IPS-18a (cell line): Measurements from ENCODE around the gene ATP11C.
"Not testable (repeated sequence)": the region's sequence is repeated elsewhere in the genome, so short reads cannot be mapped to it uniquely, and the experiment has no call there.

Experiments
- H3K27ac ChIP-seq: one replicate; pipeline ENCODE4 v1.5.1; 2013; ENCODE audit warnings: low read length
- H3K27me3 ChIP-seq: one replicate; pipeline ENCODE4 v1.6.1; 2013; ENCODE audit warnings: mild to moderate bottlenecking, low read length; ENCODE audit not compliant: control insufficient read depth, insufficient read depth
- H3K36me3 ChIP-seq: one replicate; pipeline ENCODE4 v1.6.1; 2013; ENCODE audit warnings: low read depth, low read length; ENCODE audit not compliant: control insufficient read depth
- H3K4me1 ChIP-seq: one replicate; pipeline ENCODE4 v1.6.1; 2013; ENCODE audit warnings: low read depth, low read length; ENCODE audit not compliant: control insufficient read depth
- H3K4me3 ChIP-seq: one replicate; pipeline ENCODE4 v1.5.1; 2013; ENCODE audit warnings: low read length
- H3K9ac ChIP-seq: one replicate; pipeline ENCODE4 v1.6.1; 2013; ENCODE audit warnings: mild to moderate bottlenecking, low read length, moderate library complexity
- H3K9me3 ChIP-seq: one replicate; pipeline ENCODE4 v1.6.1; 2013; ENCODE audit warnings: low read depth, low read length; ENCODE audit not compliant: control insufficient read depth

ATP11C gene

GRCh38 chrX:139921142-139921541 is 11.7 kb downstream of the ATP11C start:
- not testable (repeated sequence) for H3K9me3 ChIP-seq, H3K4me1 ChIP-seq, H3K27me3 ChIP-seq, H3K36me3 ChIP-seq, H3K9ac ChIP-seq, H3K4me3 ChIP-seq, H3K27ac ChIP-seq

- H3K9ac ChIP-seq: no peak overlapping the region
- H3K4me3 ChIP-seq: no peak overlapping the region
- no peaks in the 10 kb centered on the region for H3K4me1 ChIP-seq
- H3K36me3 ChIP-seq: no peaks in the 10 kb centered on the region
- H3K27ac ChIP-seq: no peak overlapping the region
- H3K27me3 ChIP-seq: no peaks in the 10 kb centered on the region
- no peaks in the 10 kb centered on the region for H3K9me3 ChIP-seq
These were observed 12.5 kb downstream of the ATP11C start for GRCh38 chrX:139920316-139920715.

- no peaks in the 10 kb centered on the region for H3K27me3 ChIP-seq
- no peaks in the 10 kb centered on the region for H3K36me3 ChIP-seq
- no peaks in the 10 kb centered on the region for H3K4me1 ChIP-seq
- H3K27ac ChIP-seq: no peak overlapping the region
- H3K9ac ChIP-seq: no peak overlapping the region
- H3K4me3 ChIP-seq: no peak overlapping the region
- H3K9me3 ChIP-seq: peaks cover 2% of the 10 kb centered on the region
These were observed 18.4 kb downstream of the ATP11C start for GRCh38 chrX:139914421-139914820.

GRCh38 chrX:139909712-139910111 is 23.1 kb downstream of the ATP11C start:
- Histone ChIP-seq H3K4me1 (no peaks in the 10 kb centered on the region), H3K27me3 (no peaks in the 10 kb centered on the region), H3K36me3 (no peaks in the 10 kb centered on the region), H3K9me3 (peaks cover 8% of the 10 kb centered on the region), H3K9ac (no peak overlapping the region), H3K27ac (no peak overlapping the region), H3K4me3 (no peak overlapping the region)

- Histone ChIP-seq H3K36me3 (no peaks in the 10 kb centered on the region), H3K27me3 (no peaks in the 10 kb centered on the region), H3K4me3 (no peak overlapping the region), H3K27ac (no peak overlapping the region), H3K9me3 (peaks cover 17% of the 10 kb centered on the region), H3K4me1 (peaks cover 5% of the 10 kb centered on the region), H3K9ac (no peak overlapping the region)
These were observed 25.8 kb downstream of the ATP11C start for GRCh38 chrX:139907078-139907477.

- Histone ChIP-seq H3K9me3 (peaks cover 20% of the 10 kb centered on the region), H3K27ac (no peak overlapping the region), H3K4me3 (no peak overlapping the region), H3K9ac (no peak overlapping the region), H3K4me1 (peaks cover 5% of the 10 kb centered on the region), H3K27me3 (no peaks in the 10 kb centered on the region), H3K36me3 (no peaks in the 10 kb centered on the region)
These were observed 27.1 kb downstream of the ATP11C start for GRCh38 chrX:139905743-139906142.

GRCh38 chrX:139905051-139905450 is 27.8 kb downstream of the ATP11C start:
- Histone ChIP-seq H3K9me3 (peaks cover 20% of the 10 kb centered on the region), H3K9ac (no peak overlapping the region), H3K36me3 (no peaks in the 10 kb centered on the region)

GRCh38 chrX:139903210-139903609 is 29.6 kb downstream of the ATP11C start:
- Histone ChIP-seq H3K4me1 (peaks cover 5% of the 10 kb centered on the region), H3K9me3 (peaks cover 18% of the 10 kb centered on the region), H3K36me3 (no peaks in the 10 kb centered on the region), H3K9ac (no peak overlapping the region), H3K27ac (no peak overlapping the region), H3K4me3 (no peak overlapping the region), H3K27me3 (no peaks in the 10 kb centered on the region)

More at GRCh38 chrX:139905051-139905450, 27.8 kb downstream of the ATP11C start:
- H3K4me1 ChIP-seq: peaks cover 5% of the 10 kb centered on the region
- no peak overlapping the region for H3K27ac ChIP-seq
- H3K27me3 ChIP-seq: no peaks in the 10 kb centered on the region
- no peak overlapping the region for H3K4me3 ChIP-seq

- Histone ChIP-seq H3K27ac (no peak overlapping the region), H3K4me3 (no peak overlapping the region), H3K36me3 (no peaks in the 10 kb centered on the region), H3K9ac (no peak overlapping the region), H3K27me3 (no peaks in the 10 kb centered on the region), H3K4me1 (peaks cover 5% of the 10 kb centered on the region), H3K9me3 (peaks cover 12% of the 10 kb centered on the region)
These were observed 30.3 kb downstream of the ATP11C start for GRCh38 chrX:139902559-139902958.

- Histone ChIP-seq H3K9ac (no peak overlapping the region), H3K27ac (no peak overlapping the region), H3K27me3 (no peaks in the 10 kb centered on the region), H3K4me1 (peaks cover 5% of the 10 kb centered on the region), H3K36me3 (no peaks in the 10 kb centered on the region), H3K9me3 (peaks cover 15% of the 10 kb centered on the region), H3K4me3 (no peak overlapping the region)
These were observed 34.5 kb downstream of the ATP11C start for GRCh38 chrX:139898334-139898733.

- no peaks in the 10 kb centered on the region for H3K4me1 ChIP-seq
- peaks cover 9% of the 10 kb centered on the region for H3K9me3 ChIP-seq
- H3K36me3 ChIP-seq: no peaks in the 10 kb centered on the region
- no peak overlapping the region for H3K27ac ChIP-seq
- H3K9ac ChIP-seq: no peak overlapping the region
- no peaks in the 10 kb centered on the region for H3K27me3 ChIP-seq
- no peak overlapping the region for H3K4me3 ChIP-seq
These were observed 40.3 kb downstream of the ATP11C start for GRCh38 chrX:139892512-139892911.

- no peak overlapping the region for H3K27ac ChIP-seq
These were observed 41.7 kb downstream of the ATP11C start for GRCh38 chrX:139890991-139891700.

More at GRCh38 chrX:139890991-139891700, 41.7 kb downstream of the ATP11C start:
- no peaks in the 10 kb centered on the region for H3K27me3 ChIP-seq
- no peaks in the 10 kb centered on the region for H3K4me1 ChIP-seq
- H3K9ac ChIP-seq: no peak overlapping the region
- no peaks in the 10 kb centered on the region for H3K36me3 ChIP-seq
- peaks cover 6% of the 10 kb centered on the region for H3K9me3 ChIP-seq
- no peak overlapping the region for H3K4me3 ChIP-seq
